Activated gamma-delta T cell treated with anti-CD3 and anti-CD28 coated beads, Interleukin-2, amount 50 U/mL, for 16 hours (primary cell): ENCODE data around the gene WDR33.
"Not testable (repeated sequence)": the region's sequence is repeated elsewhere in the genome, so short reads cannot be mapped to it uniquely, and the experiment has no call there.

Experiments
- DNase-seq: peaks from one replicate; pipeline ENCODE4 v3.0.0-alpha.2; 2020; ENCODE audit warnings: low read depth

The WDR33 gene

DNA sequence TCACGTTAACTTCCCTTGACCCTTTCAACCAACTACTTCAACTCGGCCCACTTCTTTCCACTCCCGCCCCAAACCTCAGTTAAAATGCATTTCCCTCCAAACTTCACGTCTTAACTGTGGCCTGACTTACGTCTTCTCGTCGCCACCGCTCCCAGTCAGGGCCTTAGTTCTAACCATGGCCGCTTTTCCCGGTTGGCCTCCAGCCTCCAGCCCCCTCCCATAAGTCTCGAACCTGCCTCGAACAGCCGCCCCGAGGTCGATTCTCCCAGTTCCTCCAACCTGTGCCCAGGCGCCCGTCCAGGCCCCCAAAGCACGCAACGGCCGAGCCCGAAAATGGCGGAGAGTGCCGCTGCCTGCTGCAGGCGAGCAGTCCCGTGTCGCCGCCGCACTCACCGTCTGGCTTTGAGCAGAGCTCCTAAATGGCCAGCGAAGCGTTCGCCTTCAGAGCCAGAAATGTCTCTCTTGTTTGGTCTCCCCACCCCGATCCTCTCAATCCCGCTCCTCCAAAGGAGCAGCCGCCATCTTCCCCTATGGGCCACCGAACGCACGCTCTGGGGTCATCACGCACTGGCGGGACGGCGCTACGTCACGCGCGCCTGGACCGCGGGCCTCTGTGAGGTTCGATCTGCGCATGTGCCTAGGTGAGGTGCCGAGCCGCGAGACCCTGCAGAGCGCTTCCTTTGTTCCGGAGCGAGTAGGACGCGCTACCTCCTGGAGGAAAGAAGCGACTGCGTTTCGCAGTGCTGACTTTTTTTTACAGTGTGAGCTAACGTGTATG lies at the start of gene WDR33:
Gene WDR33 (minus strand): TSS at position 553 of the 778 bp plus-strand sequence. CDS start 40,190 bp downstream, outside the sequence.
- peak; percentile 91 for DNase-seq

DNA sequence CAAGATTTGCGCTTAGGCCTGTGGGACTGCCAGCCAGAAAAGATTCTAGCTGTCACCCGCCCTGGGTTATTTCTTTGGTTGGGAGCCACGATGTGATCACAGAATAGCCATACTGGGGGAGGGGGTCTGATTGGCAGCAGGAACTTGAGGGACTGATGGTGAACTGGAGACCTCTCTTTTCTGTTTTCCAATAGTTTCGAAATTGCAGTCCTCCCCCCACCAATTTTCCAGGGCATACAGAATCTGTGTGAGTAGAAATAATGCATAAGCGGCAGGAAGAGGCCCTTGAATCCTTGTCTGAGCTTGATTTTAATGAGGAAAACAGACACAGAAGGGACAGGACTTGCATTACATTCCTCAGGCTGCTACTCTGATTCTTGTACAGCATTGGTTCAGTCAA lies 49.2 kb upstream of the WDR33 start:
- no peak for DNase-seq

DNA sequence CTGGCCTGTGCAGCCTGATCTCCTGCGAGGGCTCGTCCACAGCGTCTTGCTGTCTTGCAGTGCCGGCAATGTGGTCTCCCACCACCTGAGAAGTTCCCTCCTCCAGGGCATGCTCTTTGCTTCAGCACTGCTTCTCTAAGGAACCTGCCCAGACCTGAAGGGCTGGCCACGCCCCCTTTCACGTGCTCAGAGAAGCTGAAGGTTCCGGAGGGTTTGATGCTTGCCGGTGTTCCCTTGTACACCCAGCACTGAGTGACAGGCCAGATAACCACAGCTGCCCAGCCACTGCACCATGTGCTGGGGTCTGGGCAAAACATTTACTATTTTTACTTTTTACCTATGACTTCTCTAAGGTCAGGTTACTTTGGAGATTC lies 48.7 kb upstream of the WDR33 start:
- peak; percentile 41 for DNase-seq

DNA sequence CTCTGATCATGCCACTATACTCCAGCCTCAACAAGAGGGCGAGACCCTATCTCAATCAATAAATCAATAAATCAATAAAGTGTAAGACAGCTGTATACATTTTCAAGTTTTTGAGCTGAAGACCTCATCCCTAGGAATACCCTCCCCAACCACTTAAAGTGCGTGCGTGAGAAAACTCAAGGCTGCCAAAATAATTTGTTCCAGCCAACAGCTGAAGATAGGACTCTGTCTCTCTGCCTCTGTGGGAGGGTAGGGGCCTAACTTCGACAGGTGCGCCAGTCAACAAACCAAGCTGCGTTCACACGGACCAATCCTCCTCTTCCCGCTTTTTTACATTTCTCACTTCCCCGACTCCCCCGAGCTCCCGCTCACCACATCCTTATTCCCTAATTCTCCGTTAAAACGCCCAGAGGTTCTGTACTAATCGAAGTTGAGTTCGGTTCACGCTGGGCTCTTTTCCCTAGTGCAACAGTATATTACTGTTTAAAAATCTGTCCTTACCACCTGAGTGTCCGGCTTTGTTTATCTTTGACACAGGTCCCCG lies 46.4 kb upstream of the WDR33 start:
- DNase-seq, result no peak

DNA sequence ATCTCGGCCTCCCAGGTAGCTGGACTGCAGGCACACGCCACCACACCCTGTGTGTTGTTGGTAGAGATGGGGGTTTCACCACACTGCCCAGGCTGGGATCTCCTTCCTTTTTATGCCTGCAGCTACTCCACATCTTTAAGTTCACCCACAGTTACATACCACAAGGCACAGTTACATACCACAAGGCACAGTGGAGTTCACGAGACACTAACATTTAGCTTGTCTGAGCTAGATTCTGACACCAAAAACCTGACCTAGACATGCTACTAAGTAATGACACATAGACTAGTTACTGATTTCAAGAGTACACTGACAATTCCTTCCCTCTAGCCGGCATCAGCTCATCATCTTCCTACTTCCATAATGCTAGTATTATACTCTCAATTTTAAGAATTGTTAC lies 42.7 kb upstream of the WDR33 start:
- no peak for DNase-seq

DNA sequence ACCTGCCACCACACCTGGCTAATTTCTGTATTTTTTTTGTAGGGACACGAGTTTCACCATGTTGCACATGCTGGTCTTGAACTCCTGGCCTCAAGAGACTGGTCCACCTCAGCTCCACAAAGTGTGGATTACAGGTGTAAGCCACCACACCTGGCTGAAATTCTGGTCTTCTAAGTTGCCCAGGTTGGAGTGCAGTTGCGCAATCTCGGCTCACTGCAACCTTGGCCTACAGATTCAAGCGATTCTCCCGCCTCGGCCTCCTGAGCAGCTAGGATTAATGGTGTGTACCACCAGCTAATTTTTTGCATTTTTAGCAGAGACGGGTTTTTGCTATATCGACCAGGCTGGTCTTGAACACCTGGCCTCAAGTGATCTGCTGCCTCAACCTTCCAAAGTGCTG lies 41.4 kb upstream of the WDR33 start:
- no peak for DNase-seq

DNA sequence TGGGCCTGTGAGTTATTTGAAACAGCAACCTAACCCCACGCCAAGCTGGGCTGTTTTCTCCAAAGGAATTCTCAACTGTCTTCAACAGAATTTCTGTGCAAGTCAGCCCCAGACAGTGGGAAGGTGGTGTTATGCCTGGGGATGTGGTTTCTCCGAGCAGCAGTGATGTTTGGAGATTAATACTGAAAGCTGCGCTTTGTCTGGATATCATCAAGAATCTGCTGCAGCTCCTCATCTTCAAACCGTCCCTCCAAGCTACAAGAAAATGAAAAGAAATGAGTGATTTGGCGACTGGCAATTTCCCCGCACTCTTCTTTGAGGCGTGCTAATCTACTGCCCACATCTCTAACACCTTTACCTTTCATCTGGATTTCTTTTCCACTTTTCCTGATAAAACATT lies 37.0 kb upstream of the WDR33 start:
- no peak for DNase-seq

GRCh38 chr2:127844973-127845372 lies 34.0 kb upstream of the WDR33 start:
- no peak for DNase-seq

GRCh38 chr2:127843677-127844076 lies 32.7 kb upstream of the WDR33 start:
- DNase-seq, result no peak

GRCh38 chr2:127841466-127842178 lies 30.7 kb upstream of the WDR33 start:
- no peak for DNase-seq

DNA sequence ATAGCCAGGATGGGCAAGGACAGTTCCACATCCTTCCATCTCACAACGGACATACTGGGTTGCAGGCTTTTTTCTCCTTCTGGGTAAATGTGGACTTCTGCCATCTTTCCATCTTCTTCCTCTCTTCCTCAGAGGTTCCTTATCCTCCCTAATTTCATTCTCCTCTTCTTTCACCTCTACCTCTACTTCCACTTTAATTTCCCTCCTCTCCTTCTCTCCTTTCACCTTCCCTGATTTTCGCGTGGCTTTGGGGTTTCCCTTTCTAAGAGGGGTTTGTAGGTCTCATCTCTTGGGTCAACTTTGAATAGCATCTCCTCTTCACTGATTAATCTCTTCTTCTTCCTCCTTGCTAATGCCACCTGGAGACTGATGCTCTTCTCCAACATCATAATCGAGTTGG lies 29.9 kb upstream of the WDR33 start:
- no peak for DNase-seq

- DNase-seq, result no peak
These were observed 24.0 kb upstream of the WDR33 start for GRCh38 chr2:127834951-127835350.

DNA sequence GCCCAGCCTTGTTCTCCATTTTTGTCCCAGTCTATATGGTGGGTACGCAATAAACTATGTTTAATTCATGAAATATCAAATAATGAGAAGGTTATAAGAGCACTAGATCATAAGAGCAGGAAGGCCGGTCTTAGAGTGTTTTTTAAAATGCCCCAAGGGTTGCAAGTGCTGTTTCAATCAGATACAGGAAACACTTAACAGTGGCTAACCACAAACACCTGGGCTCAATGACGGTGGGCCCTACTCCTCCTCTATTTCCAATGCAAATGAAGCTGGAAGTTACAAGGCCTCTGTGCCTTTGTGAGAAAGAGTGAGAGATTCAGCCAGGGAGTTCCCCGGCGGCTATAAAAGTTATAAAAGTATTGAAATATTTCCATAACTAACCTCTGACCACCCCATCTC lies 18.9 kb upstream of the WDR33 start:
- DNase-seq, result peak; percentile 36

GRCh38 chr2:127826708-127827107 lies 15.7 kb upstream of the WDR33 start:
- not testable (repeated sequence) for DNase-seq

- no peak for DNase-seq
These were observed 15.1 kb upstream of the WDR33 start for GRCh38 chr2:127826047-127826446.

DNA sequence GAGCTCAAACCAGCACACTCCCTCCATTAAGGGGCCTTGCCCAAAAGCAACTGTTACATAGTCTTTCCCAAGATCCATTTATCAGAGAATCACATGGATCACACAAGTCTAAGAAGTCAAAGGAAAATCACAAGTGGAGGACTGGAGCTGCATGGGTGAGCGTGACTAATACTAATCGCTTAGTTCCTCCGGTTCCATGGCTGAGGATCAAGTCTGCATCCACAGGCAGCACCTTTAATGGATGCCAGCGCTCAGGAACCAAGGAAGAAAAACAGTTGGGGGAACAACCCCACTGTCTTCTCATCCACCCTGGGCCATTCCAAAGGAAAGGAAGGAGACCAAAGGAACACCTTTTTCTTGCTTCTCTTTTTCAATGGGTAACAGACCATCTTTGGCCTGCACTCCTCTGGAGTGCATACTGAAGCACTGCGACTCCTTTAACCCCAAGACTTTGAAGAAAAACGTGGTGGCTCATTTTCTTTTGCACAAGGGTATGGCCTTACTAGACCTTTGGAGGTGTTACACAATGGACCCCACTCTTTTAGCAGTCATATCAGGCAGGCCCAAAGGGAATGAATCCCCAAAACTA lies 9.2 kb upstream of the WDR33 start:
- DNase-seq, result no peak

DNA sequence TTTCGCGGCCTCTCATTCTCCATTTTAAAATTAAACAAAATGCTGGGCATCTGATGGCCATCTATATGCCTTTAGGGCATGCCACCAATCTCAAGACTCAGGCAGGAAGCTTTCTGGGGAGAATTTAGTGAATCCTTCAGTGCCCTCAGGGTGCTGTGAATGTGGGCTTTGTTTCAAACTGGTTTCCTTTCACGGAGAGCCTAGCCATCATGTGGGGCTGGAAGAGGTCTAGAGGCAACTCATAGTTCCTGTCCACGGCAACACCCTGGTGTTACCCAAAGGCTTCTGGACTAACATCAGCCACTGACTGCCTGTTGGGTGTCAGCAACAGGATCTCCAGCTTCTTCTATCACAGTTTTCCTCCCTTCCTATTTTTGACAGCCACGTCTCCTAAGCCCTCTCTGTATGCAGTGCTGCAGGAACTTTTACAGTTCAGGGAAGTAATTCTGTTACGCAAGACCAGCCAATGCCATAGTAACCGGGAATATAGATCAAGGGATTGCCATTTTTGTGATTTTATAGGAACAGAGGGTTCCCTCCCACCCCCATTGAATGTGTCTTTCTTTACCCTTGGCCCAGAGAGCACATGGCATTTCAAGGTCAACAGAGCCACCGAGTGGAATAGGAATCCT lies 7.9 kb upstream of the WDR33 start:
- no peak for DNase-seq

DNA sequence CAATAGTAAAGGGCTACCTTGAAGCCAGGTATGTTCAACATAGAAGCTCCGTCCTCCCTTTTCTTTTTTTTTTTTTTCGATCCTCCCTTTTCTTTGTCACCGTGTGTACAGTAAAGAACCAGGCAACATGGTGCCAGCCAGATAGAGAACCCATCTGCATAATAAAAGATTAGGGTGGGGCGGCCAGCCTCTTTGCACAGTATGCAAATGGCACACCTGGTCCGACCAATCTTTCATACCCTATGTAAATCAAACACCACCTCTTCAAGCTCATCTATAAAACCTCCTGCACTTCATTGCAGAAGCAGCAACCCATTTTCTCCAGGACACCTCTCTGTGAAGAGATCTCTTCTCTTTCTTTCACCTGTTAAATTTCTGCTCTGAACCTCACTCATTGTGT lies 7.3 kb upstream of the WDR33 start:
- DNase-seq, result no peak

GRCh38 chr2:127814677-127815076 lies 3.7 kb upstream of the WDR33 start:
- no peak for DNase-seq

DNA sequence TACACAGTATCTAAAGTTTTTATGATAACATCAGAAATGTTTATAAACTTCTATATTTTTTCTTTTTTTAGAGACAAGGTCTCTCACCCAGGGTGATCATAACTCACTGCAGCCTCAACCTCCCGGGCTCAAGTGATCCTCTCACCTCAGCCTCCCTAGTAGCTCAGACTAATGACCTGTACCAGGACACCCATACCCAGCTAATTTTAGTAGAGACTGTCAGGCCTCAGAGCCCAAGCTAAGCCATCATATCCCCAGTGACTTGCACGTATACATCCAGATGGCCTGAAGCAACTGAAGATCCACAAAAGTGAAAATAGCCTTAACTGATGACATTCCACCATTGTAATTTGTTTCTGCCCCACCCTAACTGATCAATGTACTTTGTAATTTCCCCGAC lies 1.5 kb upstream of the WDR33 start:
- not testable (repeated sequence) for DNase-seq

DNA sequence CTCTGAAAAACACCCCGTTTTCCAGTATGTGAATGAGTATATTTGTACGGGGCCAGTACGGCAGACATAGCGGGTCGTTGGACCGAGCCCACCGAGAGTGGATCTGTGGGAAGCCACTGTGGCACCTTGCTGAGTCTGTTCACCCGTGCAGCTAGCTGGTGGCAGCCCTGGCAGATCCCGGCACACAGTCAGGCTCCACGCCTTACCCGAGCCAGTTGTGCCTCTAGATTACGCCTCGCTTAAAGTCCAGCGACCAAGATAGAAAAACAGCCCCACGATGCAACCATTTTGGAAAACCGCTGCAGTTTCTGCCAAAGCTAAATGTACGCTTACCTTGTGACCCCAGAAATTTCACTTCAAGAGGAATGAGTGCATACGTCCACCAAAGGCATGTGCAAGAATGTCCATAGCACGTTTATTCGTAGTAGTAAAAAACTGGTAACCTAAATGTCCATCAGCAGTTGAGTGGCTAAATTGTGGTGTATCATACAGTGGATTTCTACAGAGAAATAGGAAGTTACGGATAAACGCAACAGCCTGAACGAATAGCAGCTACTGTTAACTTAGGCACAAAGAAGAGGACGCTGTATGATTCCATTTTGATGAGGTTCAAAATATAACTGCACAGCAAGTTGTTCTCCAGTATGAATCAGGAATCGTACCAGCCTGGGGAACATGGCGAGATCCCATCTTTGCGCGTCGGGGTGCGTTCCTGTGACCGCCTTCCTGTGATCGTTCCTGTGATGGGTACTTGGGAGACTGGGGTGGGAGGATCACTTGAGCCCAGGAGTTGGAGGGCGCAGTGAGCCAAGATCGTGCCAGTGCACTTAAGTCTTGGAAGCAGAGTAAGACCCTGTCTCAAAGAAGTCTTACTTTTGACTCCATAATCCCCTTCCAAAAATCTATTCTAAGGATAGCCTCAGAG lies 688 bp upstream of the WDR33 start:
- no peak for DNase-seq
